Measurements from ENCODE around the gene MYO16.

Gene MYO16

GRCh38 chr13:109251956-109252355 lies 622.5 kb downstream of the MYO16 start:
- Histone ChIP-seq H3K27me3 (ENCODE audit: control insufficient read depth, insufficient read depth, low read length) (no peaks in the 10 kb centered on the region), H3K27ac (ENCODE audit: low read depth, low read length) (no peak overlapping the region), H3K9ac (ENCODE audit: low read depth, low read length) (no peak overlapping the region), H3K4me1 (ENCODE audit: control insufficient read depth, insufficient read depth, low read length) (no peaks in the 10 kb centered on the region), H3K4me3 (ENCODE audit: low read depth, low read length) (no peak overlapping the region), H3K9me3 (ENCODE audit: control insufficient read depth, insufficient read depth, low read length) (peaks cover under 1% of the 10 kb centered on the region; the same call in 1 of the 2 replicates), H3K36me3 (ENCODE audit: control insufficient read depth, insufficient read depth, low read length) (no peaks in the 10 kb centered on the region)

GRCh38 chr13:109253316-109253715 lies 623.9 kb downstream of the MYO16 start:
- Histone ChIP-seq H3K9me3 (ENCODE audit: control insufficient read depth, insufficient read depth, low read length) (no peaks in the 10 kb centered on the region; the same call in 1 of the 2 replicates), H3K27me3 (ENCODE audit: control insufficient read depth, insufficient read depth, low read length) (no peaks in the 10 kb centered on the region), H3K4me3 (ENCODE audit: low read depth, low read length) (no peak overlapping the region), H3K9ac (ENCODE audit: low read depth, low read length) (no peak overlapping the region), H3K4me1 (ENCODE audit: control insufficient read depth, insufficient read depth, low read length) (no peaks in the 10 kb centered on the region), H3K27ac (ENCODE audit: low read depth, low read length) (no peak overlapping the region), H3K36me3 (ENCODE audit: control insufficient read depth, insufficient read depth, low read length) (no peaks in the 10 kb centered on the region)

GRCh38 chr13:109254274-109254673 lies 624.9 kb downstream of the MYO16 start:
- Histone ChIP-seq H3K9me3 (ENCODE audit: control insufficient read depth, insufficient read depth, low read length) (no peaks in the 10 kb centered on the region), H3K4me1 (ENCODE audit: control insufficient read depth, insufficient read depth, low read length) (no peaks in the 10 kb centered on the region), H3K27me3 (ENCODE audit: control insufficient read depth, insufficient read depth, low read length) (no peaks in the 10 kb centered on the region), H3K27ac (ENCODE audit: low read depth, low read length) (no peak overlapping the region), H3K4me3 (ENCODE audit: low read depth, low read length) (no peak overlapping the region), H3K9ac (ENCODE audit: low read depth, low read length) (no peak overlapping the region), H3K36me3 (ENCODE audit: control insufficient read depth, insufficient read depth, low read length) (no peaks in the 10 kb centered on the region)

DNA sequence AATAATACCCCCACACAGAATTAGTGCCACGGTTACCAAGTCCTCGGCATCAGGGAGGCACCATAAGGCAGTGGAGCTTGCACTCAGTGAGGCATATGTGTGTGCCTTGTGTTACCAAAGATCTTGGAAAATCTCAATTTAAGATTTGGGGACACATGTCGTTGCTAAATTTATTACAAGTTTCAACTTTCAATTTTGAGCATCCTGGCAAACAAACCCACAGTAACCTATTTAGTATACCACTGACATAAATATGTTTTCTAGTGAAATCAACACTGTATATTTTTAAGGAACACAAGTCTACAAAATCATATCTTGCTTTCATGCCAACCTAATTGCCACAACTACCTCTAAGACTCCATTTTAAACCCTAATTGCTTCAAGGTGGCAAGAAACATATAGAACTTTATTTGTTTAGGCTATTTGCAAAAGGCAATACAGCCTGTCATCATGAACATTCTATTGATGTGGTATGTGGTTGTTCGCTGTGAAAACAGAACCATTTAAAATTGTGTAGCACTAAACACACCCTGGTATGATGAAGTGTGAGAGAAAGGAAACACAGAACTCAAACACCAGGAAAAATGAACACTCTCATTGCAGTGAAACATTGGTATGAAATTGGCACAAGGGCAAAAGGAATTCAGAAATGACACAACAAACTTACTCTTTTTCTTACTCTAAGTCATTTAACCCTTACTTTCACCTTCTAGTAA lies 625.9 kb downstream of the MYO16 start:
- Histone ChIP-seq H3K4me3 (ENCODE audit: low read depth, low read length) (no peak overlapping the region), H3K36me3 (ENCODE audit: control insufficient read depth, insufficient read depth, low read length) (no peaks in the 10 kb centered on the region), H3K9me3 (ENCODE audit: control insufficient read depth, insufficient read depth, low read length) (no peaks in the 10 kb centered on the region), H3K27ac (ENCODE audit: low read depth, low read length) (no peak overlapping the region), H3K4me1 (ENCODE audit: control insufficient read depth, insufficient read depth, low read length) (no peaks in the 10 kb centered on the region), H3K9ac (ENCODE audit: low read depth, low read length) (no peak overlapping the region), H3K27me3 (ENCODE audit: control insufficient read depth, insufficient read depth, low read length) (no peaks in the 10 kb centered on the region)

- H3K9ac ChIP-seq (ENCODE audit: low read depth, low read length): no peak overlapping the region
- H3K4me1 ChIP-seq (ENCODE audit: control insufficient read depth, insufficient read depth, low read length): no peaks in the 10 kb centered on the region
- no peaks in the 10 kb centered on the region for H3K36me3 ChIP-seq (ENCODE audit: control insufficient read depth, insufficient read depth, low read length)
- no peaks in the 10 kb centered on the region for H3K27me3 ChIP-seq (ENCODE audit: control insufficient read depth, insufficient read depth, low read length)
- H3K27ac ChIP-seq (ENCODE audit: low read depth, low read length): no peak overlapping the region
- H3K4me3 ChIP-seq (ENCODE audit: low read depth, low read length): no peak overlapping the region
- H3K9me3 ChIP-seq (ENCODE audit: control insufficient read depth, insufficient read depth, low read length): no peaks in the 10 kb centered on the region
These were observed 627.7 kb downstream of the MYO16 start for GRCh38 chr13:109256866-109257760.
